HG02970 (cell line): ENCODE data around the gene GNB1L.
"Not testable (repeated sequence)": the region's sequence is repeated elsewhere in the genome, so short reads cannot be mapped to it uniquely, and the experiment has no call there.

Source experiments
- ATAC-seq: cut with Tn5 transposase; IDR thresholded peaks from one replicate; pipeline ENCODE4 v1.9.1; 2021; ENCODE audit warnings: mild to moderate bottlenecking, moderate library complexity, moderate number of reproducible peaks; ENCODE audit not compliant: unreplicated experiment, low FRiP score

The GNB1L gene

GRCh38 chr22:19800306-19800705 is 54.4 kb downstream of the GNB1L start:
- no peak for ATAC-seq

GRCh38 chr22:19799322-19800190 is 55.1 kb downstream of the GNB1L start:
- ATAC-seq = no peak

GRCh38 chr22:19798891-19799293 is 55.8 kb downstream of the GNB1L start:
- no peak for ATAC-seq

GRCh38 chr22:19798003-19798665 is 56.5 kb downstream of the GNB1L start:
- ATAC-seq = no peak

- ATAC-seq = no peak
These were observed 57.3 kb downstream of the GNB1L start for GRCh38 chr22:19797086-19798002.

- ATAC-seq = no peak
These were observed 58.5 kb downstream of the GNB1L start for GRCh38 chr22:19796160-19796559.

- no peak for ATAC-seq
These were observed 59.1 kb downstream of the GNB1L start for GRCh38 chr22:19795617-19796008.

GRCh38 chr22:19793661-19794310 is 60.9 kb downstream of the GNB1L start:
- ATAC-seq = no peak

- ATAC-seq = no peak
These were observed 61.5 kb downstream of the GNB1L start for GRCh38 chr22:19793161-19793560.

GRCh38 chr22:19792383-19792896 is 62.2 kb downstream of the GNB1L start:
- not testable (repeated sequence) for ATAC-seq

- no peak for ATAC-seq
These were observed 62.8 kb downstream of the GNB1L start for GRCh38 chr22:19791894-19792293.

- no peak for ATAC-seq
These were observed 63.4 kb downstream of the GNB1L start for GRCh38 chr22:19791243-19791642.

- no peak for ATAC-seq
These were observed 64.8 kb downstream of the GNB1L start for GRCh38 chr22:19789828-19790227.

GRCh38 chr22:19789406-19789805 is 65.3 kb downstream of the GNB1L start:
- no peak for ATAC-seq

- ATAC-seq = no peak
These were observed 65.9 kb downstream of the GNB1L start for GRCh38 chr22:19788661-19789225.

GRCh38 chr22:19787849-19788141 is 66.9 kb downstream of the GNB1L start:
- no peak for ATAC-seq

- ATAC-seq = no peak
These were observed 67.5 kb downstream of the GNB1L start for GRCh38 chr22:19786959-19787848.

GRCh38 chr22:19786264-19786585 is 68.4 kb downstream of the GNB1L start:
- no peak for ATAC-seq
